CD14-positive monocyte (primary cell): ENCODE data around the gene BNC2. TPM values are rescaled to one million over a fixed set of nuclear protein-coding genes. Genes with fewer than 3 reads are reported as not detected.

ENCODE experiments used
- DNase-seq, 3 donors: peaks; one replicate each; pipeline ENCODE4 v3.0.0-alpha.2; 2011 to 2022
- H2AFZ ChIP-seq: 2 replicates; pipeline ENCODE4 v1.6.0; 2012; ENCODE audit warnings: mild to moderate bottlenecking, low read depth, low read length, inconsistent platforms; ENCODE audit not compliant: insufficient read depth, poor library complexity, severe bottlenecking
- H3K27ac ChIP-seq, 2 donors: 1 replicate in 1 of 2; 2 replicates in 1 of 2; pipeline ENCODE4 v1.5.1; 2012 to 2013; ENCODE audit warnings: low read length in 2 of 2, control low read depth in 1 of 2, inconsistent platforms in 1 of 2, low read depth in 1 of 2, mild to moderate bottlenecking in 1 of 2
- H3K27me3 ChIP-seq, 2 donors: one replicate each; pipeline versions ENCODE4 v1.6.0 to v1.6.1; 2011 to 2013; ENCODE audit warnings: low read length in 2 of 2; ENCODE audit not compliant: control insufficient read depth in 2 of 2, insufficient read depth in 2 of 2
- H3K36me3 ChIP-seq, 2 donors: replicated peaks in 1 of 2; 1 replicate in 1 of 2; 2 replicates in 1 of 2; pipeline versions ENCODE4 v1.5.1 to v1.6.1; 2012 to 2013; ENCODE audit warnings: low read length in 2 of 2, control low read depth in 1 of 2, inconsistent platforms in 1 of 2, mild to moderate bottlenecking in 1 of 2; ENCODE audit not compliant: insufficient read depth in 2 of 2, control insufficient read depth in 1 of 2
- H3K4me1 ChIP-seq, 2 donors: 1 replicate in 1 of 2; 2 replicates in 1 of 2; pipeline versions ENCODE4 v1.5.1 to v1.6.1; 2012 to 2013; ENCODE audit warnings: low read length in 2 of 2, control low read depth in 1 of 2, inconsistent platforms in 1 of 2, mild to moderate bottlenecking in 1 of 2, moderate library complexity in 1 of 2; ENCODE audit not compliant: insufficient read depth in 2 of 2, control insufficient read depth in 1 of 2
- H3K4me2 ChIP-seq: replicated peaks from 2 replicates; pipeline ENCODE3; 2012; ENCODE audit warnings: low read length, moderate library complexity, mild to moderate bottlenecking; ENCODE audit not compliant: poor library complexity, severe bottlenecking; ENCODE audit errors: extremely low read depth
- H3K4me3 ChIP-seq, 3 experiments: fragments of 200-600 bp in 1 of 3; sonication (generic) in 1 of 3; replicated peaks in 1 of 3; 1 replicate in 2 of 3; 2 replicates in 1 of 3; pipeline ENCODE4 v1.5.1; 2011 to 2013; ENCODE audit warnings: low read length in 3 of 3, mild to moderate bottlenecking in 3 of 3, control low read depth in 2 of 3, low read depth in 2 of 3, inconsistent platforms in 1 of 3, moderate library complexity in 1 of 3
- H3K79me2 ChIP-seq: 2 replicates; pipeline ENCODE4 v1.6.0; 2012; ENCODE audit warnings: mild to moderate bottlenecking, control low read depth, inconsistent platforms, low read length, moderate library complexity; ENCODE audit not compliant: insufficient read depth
- H3K9ac ChIP-seq: 2 replicates; pipeline ENCODE4 v1.6.0; 2017; ENCODE audit warnings: low read length, mild to moderate bottlenecking; ENCODE audit not compliant: insufficient read depth, poor library complexity, severe bottlenecking
- H3K9me3 ChIP-seq, 2 donors: replicated peaks in 1 of 2; 1 replicate in 1 of 2; 2 replicates in 1 of 2; pipeline versions ENCODE4 v1.5.1 to v1.6.1; 2012 to 2013; ENCODE audit warnings: low read length in 2 of 2, control low read depth in 1 of 2; ENCODE audit not compliant: control insufficient read depth in 1 of 2, insufficient read depth in 1 of 2
- H4K20me1 ChIP-seq: 2 replicates; pipeline ENCODE4 v1.6.0; 2012; ENCODE audit warnings: mild to moderate bottlenecking, low read length, control low read depth, moderate library complexity; ENCODE audit not compliant: insufficient read depth
- H3K27ac Mint-ChIP-seq, 7 donors: one replicate each; pipeline ENCODE4 v1.8.0; 2020; ENCODE audit warnings: mild to moderate bottlenecking in 7 of 7, mixed read lengths in 7 of 7, moderate library complexity in 6 of 7, inconsistent platforms in 2 of 7
- H3K27me3 Mint-ChIP-seq, 3 donors: one replicate each; pipeline ENCODE4 v1.8.0; 2021 to 2022; ENCODE audit warnings: low read depth in 3 of 3, mild to moderate bottlenecking in 3 of 3, mixed read lengths in 3 of 3, moderate library complexity in 3 of 3, inconsistent platforms in 1 of 3
- H3K36me3 Mint-ChIP-seq, 2 donors: one replicate each; pipeline ENCODE4 v1.8.0; 2020; ENCODE audit warnings: mixed read lengths in 2 of 2, inconsistent platforms in 1 of 2, mild to moderate bottlenecking in 1 of 2
- H3K4me1 Mint-ChIP-seq: one replicate; pipeline ENCODE4 v1.8.0; 2020; ENCODE audit warnings: mild to moderate bottlenecking, mixed read lengths
- H3K4me3 Mint-ChIP-seq, 2 donors: one replicate each; pipeline ENCODE4 v1.8.0; 2020; ENCODE audit warnings: mild to moderate bottlenecking in 2 of 2, mixed read lengths in 2 of 2, moderate library complexity in 1 of 2
- H3K9me3 Mint-ChIP-seq, 7 donors: one replicate each; pipeline ENCODE4 v1.8.0; 2020 to 2022; ENCODE audit warnings: mixed read lengths in 7 of 7, mild to moderate bottlenecking in 6 of 7, moderate library complexity in 6 of 7, inconsistent platforms in 2 of 7
- WGBS: methylation state at CpG from one replicate; pipeline ENCODE4 v1.1.5; 2013; ENCODE audit warnings: missing lambda C conversion rate; ENCODE audit not compliant: insufficient coverage; 5-methylcytosine and 5-hydroxymethylcytosine counted together
- intact Hi-C, 2 donors: fragments of 100-400 bp; cut with micrococcal nuclease; formaldehyde crosslinking; loops; one replicate each; pipeline versions ENCODE4 v1.15.0 to v1.15.1; 2023
- polyA plus RNA-seq, 3 donors: library from polyadenylated mRNA; depleted of rRNA in 1 of 3; unstranded in 2 of 3; stranded (reverse) in 1 of 3; fragments of 300-500 nt in 2 of 3; fragments of >200 nt in 1 of 3; fragmentation: Illumina TruSeq in 2 of 3; gene quantifications; 1 replicate in 2 of 3; 2 replicates in 1 of 3; pipeline ENCODE4 v1.2.3, GENCODE V29; 2012 to 2021
- TF ChIP-seq, protein P1 (sequence below): fragments of 200-600 bp; IDR thresholded peaks from one replicate; pipeline ENCODE4 v1.8.0; 2022; ENCODE audit warnings: antibody characterized with exemption, mild to moderate bottlenecking

BNC2 gene
- polyA plus RNA-seq, 3 donors: 0.01 TPM; not detected in 2

DNA sequence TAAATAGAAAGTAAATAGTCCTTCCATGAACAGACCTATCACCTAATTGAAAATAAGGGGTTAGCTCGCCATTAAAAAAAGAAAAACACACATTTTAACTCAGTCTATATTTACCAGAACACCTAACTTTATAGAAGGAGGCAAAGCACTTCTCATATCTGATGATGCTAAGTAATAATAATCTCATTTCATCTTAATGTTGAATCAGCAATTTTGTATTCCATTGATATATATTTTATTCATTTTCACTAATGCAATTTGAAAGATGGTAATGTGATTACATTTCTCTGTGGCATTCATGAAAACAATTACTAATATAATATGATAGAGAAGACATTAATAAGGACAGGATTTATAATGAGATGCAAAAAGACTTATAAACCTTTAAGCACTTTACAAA lies 276.7 kb downstream of the BNC2 start:
- H3K9ac ChIP-seq: no peak overlapping the region
- H2AFZ ChIP-seq: no peak overlapping the region
- H3K27me3 Mint-ChIP-seq: peaks cover 0 to 1% (median 0%) of the 10 kb centered on the region in 3 donors
- intact Hi-C loops: no loop called here
- no peaks in the 10 kb centered on the region for H3K36me3 Mint-ChIP-seq
- no peaks in the 10 kb centered on the region for H4K20me1 ChIP-seq
- H3K27ac Mint-ChIP-seq: no peak overlapping the region
- no CpG with 5 or more reads among the region's 1 CpG for WGBS
- no peak for DNase-seq
- H3K9me3 ChIP-seq: no peaks in the 10 kb centered on the region
- no peaks in the 10 kb centered on the region for H3K4me1 ChIP-seq
- no peaks in the 10 kb centered on the region for H3K79me2 ChIP-seq
- no peak overlapping the region for H3K4me2 ChIP-seq
- H3K9me3 Mint-ChIP-seq: peaks cover 0 to 3% (median 0%) of the 10 kb centered on the region in 7 donors
- H3K27me3 ChIP-seq: no peaks in the 10 kb centered on the region
- H3K4me3 ChIP-seq: no peak overlapping the region
- H3K27ac ChIP-seq: no peak overlapping the region
- no peak overlapping the region for H3K4me3 Mint-ChIP-seq
- H3K36me3 ChIP-seq: no peaks in the 10 kb centered on the region
- H3K4me1 Mint-ChIP-seq: no peaks in the 10 kb centered on the region
- TF ChIP-seq, protein P1, sequence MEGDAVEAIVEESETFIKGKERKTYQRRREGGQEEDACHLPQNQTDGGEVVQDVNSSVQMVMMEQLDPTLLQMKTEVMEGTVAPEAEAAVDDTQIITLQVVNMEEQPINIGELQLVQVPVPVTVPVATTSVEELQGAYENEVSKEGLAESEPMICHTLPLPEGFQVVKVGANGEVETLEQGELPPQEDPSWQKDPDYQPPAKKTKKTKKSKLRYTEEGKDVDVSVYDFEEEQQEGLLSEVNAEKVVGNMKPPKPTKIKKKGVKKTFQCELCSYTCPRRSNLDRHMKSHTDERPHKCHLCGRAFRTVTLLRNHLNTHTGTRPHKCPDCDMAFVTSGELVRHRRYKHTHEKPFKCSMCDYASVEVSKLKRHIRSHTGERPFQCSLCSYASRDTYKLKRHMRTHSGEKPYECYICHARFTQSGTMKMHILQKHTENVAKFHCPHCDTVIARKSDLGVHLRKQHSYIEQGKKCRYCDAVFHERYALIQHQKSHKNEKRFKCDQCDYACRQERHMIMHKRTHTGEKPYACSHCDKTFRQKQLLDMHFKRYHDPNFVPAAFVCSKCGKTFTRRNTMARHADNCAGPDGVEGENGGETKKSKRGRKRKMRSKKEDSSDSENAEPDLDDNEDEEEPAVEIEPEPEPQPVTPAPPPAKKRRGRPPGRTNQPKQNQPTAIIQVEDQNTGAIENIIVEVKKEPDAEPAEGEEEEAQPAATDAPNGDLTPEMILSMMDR: no peak

DNA sequence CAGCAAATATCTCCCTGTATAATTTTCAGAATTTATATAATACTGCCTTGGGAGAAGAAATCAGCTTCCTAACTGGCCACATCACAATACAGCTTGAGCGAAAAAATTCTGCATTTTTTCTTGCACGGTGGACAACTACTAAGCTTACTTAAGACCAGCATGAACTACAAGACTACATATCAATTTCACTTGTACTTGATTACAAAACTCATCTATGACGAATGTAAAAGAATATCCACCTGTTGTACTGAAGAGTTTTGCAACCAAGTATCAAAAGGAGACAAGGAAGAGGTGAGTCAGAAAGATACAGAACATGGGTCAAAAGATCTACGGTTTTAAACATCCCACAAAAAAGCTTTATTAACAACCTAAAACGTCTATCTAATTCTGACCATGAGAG lies 279.4 kb downstream of the BNC2 start:
- H3K9me3 ChIP-seq: no peaks in the 10 kb centered on the region
- DNase-seq: no peak
- H2AFZ ChIP-seq: no peak overlapping the region
- no peak overlapping the region for H3K4me3 ChIP-seq
- H4K20me1 ChIP-seq: no peaks in the 10 kb centered on the region
- Mint-ChIP-seq H3K9me3 (peaks cover 0 to 6% (median 0%) of the 10 kb centered on the region in 7 donors), H3K27ac (no peak overlapping the region), H3K4me1 (no peaks in the 10 kb centered on the region), H3K36me3 (no peaks in the 10 kb centered on the region), H3K4me3 (no peak overlapping the region), H3K27me3 (peaks cover 0 to 3% (median 0%) of the 10 kb centered on the region in 3 donors)
- WGBS: no CpG with 5 or more reads among the region's 5 CpGs
- TF ChIP-seq, protein P1: no peak
- H3K4me2 ChIP-seq: no peak overlapping the region
- H3K27ac ChIP-seq: no peak overlapping the region
- H3K4me1 ChIP-seq: no peaks in the 10 kb centered on the region
- no peak overlapping the region for H3K9ac ChIP-seq
- intact Hi-C loops: no loop called here
- H3K79me2 ChIP-seq: no peaks in the 10 kb centered on the region
- H3K36me3 ChIP-seq: no peaks in the 10 kb centered on the region
- H3K27me3 ChIP-seq: no peaks in the 10 kb centered on the region
